Adrenal gland (tissue), 12 donors: ENCODE measurements around the gene COG1. TPM values are rescaled to one million over a fixed set of nuclear protein-coding genes. Genes with fewer than 3 reads are reported as not detected.

Experiments
- DNase-seq, 7 donors: peaks; one replicate each; pipeline ENCODE4 v3.0.0-alpha.2; 2019 to 2020
- H3K27ac ChIP-seq, 5 donors: fragments of 200-600 bp; sonication (generic) in 4 of 5; 1 replicate in 3 of 5; 2 replicates in 2 of 5; pipeline versions ENCODE4 v1.5.1 to v1.8.0; 2016 to 2020; ENCODE audit warnings: mild to moderate bottlenecking in 1 of 5
- H3K27me3 ChIP-seq: fragments of 200-600 bp; 2 replicates; pipeline ENCODE4 v1.8.0; 2021
- H3K36me3 ChIP-seq, 2 donors: fragments of 200-600 bp; replicated peaks in 1 of 2; 1 replicate in 1 of 2; 2 replicates in 1 of 2; pipeline versions ENCODE4 v1.5.1 to v1.8.0; 2018 to 2022
- H3K4me1 ChIP-seq, 2 donors: fragments of 200-600 bp; replicated peaks in 1 of 2; 1 replicate in 1 of 2; 2 replicates in 1 of 2; pipeline versions ENCODE4 v1.5.1 to v1.8.0; 2018 to 2021
- H3K4me3 ChIP-seq, 4 donors: fragments of 200-600 bp; sonication (generic) in 3 of 4; one replicate each; pipeline ENCODE4 v1.5.1; 2016 to 2018
- H3K9me3 ChIP-seq, 3 donors: fragments of 200-600 bp; sonication (generic) in 1 of 3; replicated peaks in 1 of 3; 1 replicate in 2 of 3; 2 replicates in 1 of 3; pipeline versions ENCODE4 v1.5.1 to v1.8.0; 2016 to 2021
- POLR2A ChIP-seq, 2 donors: fragments of 450-650 bp; IDR thresholded peaks; one replicate each; pipeline ENCODE4 v1.6.1; 2017; ENCODE audit warnings: antibody characterized with exemption in 2 of 2, mild to moderate bottlenecking in 2 of 2, moderate library complexity in 1 of 2
- WGBS, 4 donors: extraction: QIAGEN DNeasy Blood & Tissue Kit in 2 of 4; methylation state at CpG; one replicate each; pipeline versions ENCODE4 v1.1.5 to v1.1.7; 2013 to 2017; 5-methylcytosine and 5-hydroxymethylcytosine counted together
- intact Hi-C, 2 donors: fragments of 100-400 bp; cut with DNase I; formaldehyde crosslinking; loops; one replicate each; pipeline versions ENCODE4 v1.14.1 to v1.15.0; 2022 to 2023
- polyA plus RNA-seq, 3 donors: library from polyadenylated mRNA; stranded (reverse); fragments of 200-250 nt in 2 of 3; fragments of 350-450 nt in 1 of 3; fragmentation: Illumina TruSeq in 1 of 3; extraction: RNeasy Lipid Tissue Mini Kit (QIAGEN cat#74804) in 1 of 3; gene quantifications; one replicate each; pipeline ENCODE4 v1.2.3, GENCODE V29; 2013 to 2014
- total RNA-seq, 9 donors: library from RNA; depleted of rRNA in 4 of 9; stranded (reverse); fragments of >200 nt in 4 of 9; fragments of 120-200 nt in 1 of 9; fragmentation: NEBNext Ultra II Directional in 1 of 9; extraction: Animal tissue kit (Norgen Biotek cat#: 25700) in 1 of 9; gene quantifications; one replicate each; pipeline versions ENCODE4 v1.1.0 to v1.2.4, GENCODE V29; 2013 to 2023
- TF ChIP-seq, protein P1 (sequence below), 6 experiments: fragments of 450-650 bp in 4 of 6; fragments of 200-600 bp in 2 of 6; sonication (generic) in 1 of 6; IDR thresholded peaks; 1 replicate in 5 of 6; 2 replicates in 1 of 6; pipeline versions ENCODE4 v1.5.1 to v1.8.0; 2016 to 2021; ENCODE audit warnings: antibody characterized with exemption in 6 of 6, mild to moderate bottlenecking in 2 of 6, moderate library complexity in 1 of 6
- donor health status: healthy with polysubstance abuse.
- donor health status: Bipolar disorder and iron deficiency.
- donor health status: DM: yes; HTN: yes; CAD: no.
- donor health status: DM: no; HTN: no; CAD: no.
- donor health status: DM: no; HTN: no; CAD: no.
- donor health status: DM: yes; HTN: yes; CAD: no.

COG1 gene
- total and polyA plus RNA-seq, 12 donors = 23.6 to 63.2 (median 52.9) TPM

DNA sequence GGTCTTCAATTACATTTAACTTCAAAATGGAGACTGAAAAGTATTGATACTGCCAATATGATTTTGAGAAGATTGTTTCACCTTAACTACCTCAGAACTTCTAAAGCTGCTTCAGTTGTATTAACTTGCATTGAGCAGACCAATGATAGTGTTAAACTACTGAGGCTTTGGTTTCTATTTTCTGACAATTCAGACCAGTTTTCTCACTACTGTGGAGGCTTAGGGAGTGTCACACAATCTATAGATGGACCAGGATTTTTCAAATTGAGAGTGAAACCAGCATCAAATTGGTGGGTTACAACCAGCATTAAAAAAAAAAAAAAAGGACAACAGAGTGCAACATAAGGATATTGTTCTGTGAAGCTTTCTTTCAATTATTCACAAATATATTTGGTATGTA, 21.2 kb downstream of the COG1 start:
- H3K9me3 ChIP-seq = no peaks in the 10 kb centered on the region
- H3K4me3 ChIP-seq = no peak overlapping the region
- no peak for DNase-seq
- H3K27ac ChIP-seq = no peak overlapping the region
- H3K4me1 ChIP-seq = peaks cover 0 to 6% of the 10 kb centered on the region in 2 donors
- TF ChIP-seq, protein P1, sequence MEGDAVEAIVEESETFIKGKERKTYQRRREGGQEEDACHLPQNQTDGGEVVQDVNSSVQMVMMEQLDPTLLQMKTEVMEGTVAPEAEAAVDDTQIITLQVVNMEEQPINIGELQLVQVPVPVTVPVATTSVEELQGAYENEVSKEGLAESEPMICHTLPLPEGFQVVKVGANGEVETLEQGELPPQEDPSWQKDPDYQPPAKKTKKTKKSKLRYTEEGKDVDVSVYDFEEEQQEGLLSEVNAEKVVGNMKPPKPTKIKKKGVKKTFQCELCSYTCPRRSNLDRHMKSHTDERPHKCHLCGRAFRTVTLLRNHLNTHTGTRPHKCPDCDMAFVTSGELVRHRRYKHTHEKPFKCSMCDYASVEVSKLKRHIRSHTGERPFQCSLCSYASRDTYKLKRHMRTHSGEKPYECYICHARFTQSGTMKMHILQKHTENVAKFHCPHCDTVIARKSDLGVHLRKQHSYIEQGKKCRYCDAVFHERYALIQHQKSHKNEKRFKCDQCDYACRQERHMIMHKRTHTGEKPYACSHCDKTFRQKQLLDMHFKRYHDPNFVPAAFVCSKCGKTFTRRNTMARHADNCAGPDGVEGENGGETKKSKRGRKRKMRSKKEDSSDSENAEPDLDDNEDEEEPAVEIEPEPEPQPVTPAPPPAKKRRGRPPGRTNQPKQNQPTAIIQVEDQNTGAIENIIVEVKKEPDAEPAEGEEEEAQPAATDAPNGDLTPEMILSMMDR (IDR thresholded peaks at IDR 0.05) = no peak
- no peak for TF ChIP-seq POLR2A (IDR thresholded peaks at IDR 0.05)
- H3K27me3 ChIP-seq = no peaks in the 10 kb centered on the region
- intact Hi-C loops = no loop called here
- H3K36me3 ChIP-seq = peaks cover 0 to 21% of the 10 kb centered on the region in 2 donors

DNA sequence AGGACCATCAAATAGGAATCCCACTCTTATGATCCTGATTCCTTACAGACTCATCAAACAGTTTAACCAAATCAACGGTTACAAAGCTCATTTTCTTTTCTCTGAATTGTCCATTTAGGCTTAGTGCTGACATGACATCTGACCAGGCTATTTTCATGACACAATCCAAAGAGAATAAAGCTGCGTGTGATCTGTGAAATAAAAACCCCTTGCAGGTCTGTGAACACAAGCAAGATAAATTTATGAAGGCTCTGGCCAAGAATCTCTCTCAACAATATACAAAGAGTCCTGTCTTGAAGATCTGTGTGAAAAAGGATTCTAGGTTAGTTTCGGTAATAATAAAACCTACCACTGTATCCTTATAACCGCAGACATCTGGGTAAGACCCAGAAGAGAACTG, 22.0 kb downstream of the COG1 start:
- Histone ChIP-seq H3K27me3 (no peaks in the 10 kb centered on the region), H3K27ac (no peak overlapping the region), H3K4me1 (peaks cover 0 to 4% of the 10 kb centered on the region in 2 donors), H3K36me3 (peaks cover 0 to 13% of the 10 kb centered on the region in 2 donors), H3K4me3 (no peak overlapping the region), H3K9me3 (no peaks in the 10 kb centered on the region)
- DNase-seq = no peak
- 77 to 85% (median 79%) methylated on average over 4 of the region's 4 CpGs for WGBS, 4 donors
- no peak for TF ChIP-seq POLR2A (IDR thresholded peaks at IDR 0.05)
- TF ChIP-seq, protein P1 (IDR thresholded peaks at IDR 0.05) = no peak
- intact Hi-C loops = no loop called here

DNA sequence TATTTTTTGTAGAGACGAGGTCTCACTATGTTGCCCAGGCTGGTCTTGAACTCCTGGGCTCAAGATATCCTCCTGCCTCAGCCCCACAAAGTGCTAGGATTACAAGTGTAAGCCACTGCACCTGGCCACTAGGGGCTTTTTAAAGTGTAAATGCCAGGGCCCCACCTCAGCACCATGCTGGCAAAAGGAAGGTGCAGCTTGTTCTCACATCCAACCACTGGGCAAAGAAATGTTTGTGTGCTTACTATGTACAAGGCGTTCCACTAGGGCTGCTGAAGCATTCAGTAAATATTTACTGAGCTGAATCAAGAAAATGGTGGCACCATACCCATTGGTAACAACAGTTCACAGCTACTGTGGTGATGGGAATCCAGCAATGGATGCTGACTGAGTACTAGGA, 22.6 kb downstream of the COG1 start:
- Histone ChIP-seq H3K27me3 (no peaks in the 10 kb centered on the region), H3K4me1 (no peaks in the 10 kb centered on the region), H3K4me3 (no peak overlapping the region), H3K36me3 (peaks cover 0 to 12% of the 10 kb centered on the region in 2 donors), H3K9me3 (no peaks in the 10 kb centered on the region), H3K27ac (no peak overlapping the region)
- TF ChIP-seq, protein P1 (IDR thresholded peaks at IDR 0.05) = no peak
- TF ChIP-seq POLR2A (IDR thresholded peaks at IDR 0.05) = no peak
- no peak for DNase-seq
- intact Hi-C loops = no loop called here
- 96 to 100% (median 98%) methylated on average over 2 of the region's 2 CpGs for WGBS, 4 donors

DNA sequence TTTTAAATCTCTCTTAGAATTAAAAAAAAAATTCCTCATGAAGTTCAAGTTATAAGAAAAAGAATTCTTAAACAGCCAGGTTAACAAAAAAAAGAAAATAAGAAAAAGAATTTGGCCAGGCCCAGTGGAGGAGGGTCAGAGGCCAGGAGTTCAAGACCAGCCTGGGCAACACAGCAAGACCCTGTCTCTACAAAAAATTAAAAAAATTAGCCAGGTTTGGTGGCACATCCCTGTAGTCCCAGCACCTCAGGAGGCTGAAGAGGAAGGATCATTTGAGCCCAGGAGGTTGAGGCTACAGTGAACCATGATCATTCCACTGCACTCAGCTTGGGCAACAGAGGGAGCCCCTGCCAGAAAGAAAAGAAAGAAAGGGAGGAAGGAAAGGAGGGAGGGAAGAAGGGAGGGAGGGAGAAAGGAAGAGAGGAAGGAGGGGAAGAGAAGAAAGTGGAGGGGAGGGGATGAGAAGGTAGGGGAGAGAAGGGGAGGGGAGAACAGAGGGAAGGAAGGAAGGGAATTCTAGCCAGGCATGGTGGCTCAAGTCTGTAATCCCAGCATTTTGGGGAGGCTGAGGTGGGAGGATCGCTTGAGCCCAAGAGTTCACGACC, 30.9 kb downstream of the COG1 start:
- no peaks in the 10 kb centered on the region for H3K9me3 ChIP-seq
- intact Hi-C loops = no loop called here
- DNase-seq = no peak
- H3K4me1 ChIP-seq = peaks cover 0 to 27% of the 10 kb centered on the region in 2 donors
- H3K36me3 ChIP-seq = no peaks in the 10 kb centered on the region
- H3K27ac ChIP-seq = no peak overlapping the region
- H3K27me3 ChIP-seq = no peaks in the 10 kb centered on the region
- no peak overlapping the region for H3K4me3 ChIP-seq
- TF ChIP-seq POLR2A (IDR thresholded peaks at IDR 0.05) = no peak
- TF ChIP-seq, protein P1 (IDR thresholded peaks at IDR 0.05) = no peak
- 81 to 95% (median 88%) methylated on average over 2 of the region's 2 CpGs for WGBS, 4 donors
